Measurements from ENCODE around the gene SMYD5.

The SMYD5 gene

GRCh38 chr2:73225513-73226360 is 11.7 kb downstream of the SMYD5 start:
- Histone ChIP-seq H3K27me3 (ENCODE audit: low read length) (no peaks in the 10 kb centered on the region), H3K79me2 (ENCODE audit: insufficient read depth, low read length) (no peaks in the 10 kb centered on the region), H3F3A (ENCODE audit: insufficient read depth) (no peaks in the 10 kb centered on the region), H3K9me2 (replicated peaks; ENCODE audit: insufficient read depth, low read length) (no peaks in the 10 kb centered on the region), H3K36me3 (ENCODE audit: low read length) (no peaks in the 10 kb centered on the region), H3K27ac (ENCODE audit: low read depth, low read length) (no peak overlapping the region), H3K4me3 (ENCODE audit: insufficient read depth, low read length, poor library complexity, severe bottlenecking) (no peak overlapping the region), H2AFZ (ENCODE audit: low read depth, low read length, severe bottlenecking) (no peak overlapping the region), H4K20me1 (ENCODE audit: low read depth, low read length) (no peaks in the 10 kb centered on the region), H3K9ac (ENCODE audit: low read length) (no peak overlapping the region), H3K9me3 (ENCODE audit: insufficient read depth, low read length) (no peaks in the 10 kb centered on the region), H3K4me2 (ENCODE audit: low read depth, low read length, poor library complexity, severe bottlenecking) (no peak overlapping the region)
- TF ChIP-seq EZH2phosphoT487 (conservative IDR thresholded peaks at IDR 0.05; ENCODE audit: low read length) (no peak), CTCF (IDR thresholded peaks at IDR 0.05; ENCODE audit: insufficient read depth, low read length, poor library complexity, severe bottlenecking) (no peak)

- H3K27ac ChIP-seq (ENCODE audit: low read depth, low read length) = no peak overlapping the region
- H3K79me2 ChIP-seq (ENCODE audit: insufficient read depth, low read length) = no peaks in the 10 kb centered on the region
- H3F3A ChIP-seq (ENCODE audit: insufficient read depth) = no peaks in the 10 kb centered on the region
- no peak overlapping the region for H3K4me2 ChIP-seq (ENCODE audit: low read depth, low read length, poor library complexity, severe bottlenecking)
- no peak overlapping the region for H3K9ac ChIP-seq (ENCODE audit: low read length)
- no peaks in the 10 kb centered on the region for H3K9me2 ChIP-seq (replicated peaks; ENCODE audit: insufficient read depth, low read length)
- TF ChIP-seq CTCF (IDR thresholded peaks at IDR 0.05; ENCODE audit: insufficient read depth, low read length, poor library complexity, severe bottlenecking) = no peak
- TF ChIP-seq EZH2phosphoT487 (conservative IDR thresholded peaks at IDR 0.05; ENCODE audit: low read length) = no peak
- no peak overlapping the region for H2AFZ ChIP-seq (ENCODE audit: low read depth, low read length, severe bottlenecking)
- H3K4me3 ChIP-seq (ENCODE audit: insufficient read depth, low read length, poor library complexity, severe bottlenecking) = no peak overlapping the region
- no peaks in the 10 kb centered on the region for H3K27me3 ChIP-seq (ENCODE audit: low read length)
- H3K36me3 ChIP-seq (ENCODE audit: low read length) = no peaks in the 10 kb centered on the region
- no peaks in the 10 kb centered on the region for H3K9me3 ChIP-seq (ENCODE audit: insufficient read depth, low read length)
- H4K20me1 ChIP-seq (ENCODE audit: low read depth, low read length) = no peaks in the 10 kb centered on the region
Observed at GRCh38 chr2:73227086-73227485, 13.0 kb downstream of the SMYD5 start.

- H3K27ac ChIP-seq (ENCODE audit: low read depth, low read length) = no peak overlapping the region
- no peak overlapping the region for H3K4me3 ChIP-seq (ENCODE audit: insufficient read depth, low read length, poor library complexity, severe bottlenecking)
- TF ChIP-seq CTCF (IDR thresholded peaks at IDR 0.05; ENCODE audit: insufficient read depth, low read length, poor library complexity, severe bottlenecking) = no peak
- TF ChIP-seq EZH2phosphoT487 (conservative IDR thresholded peaks at IDR 0.05; ENCODE audit: low read length) = no peak
- H3K79me2 ChIP-seq (ENCODE audit: insufficient read depth, low read length) = no peaks in the 10 kb centered on the region; the same call in 1 of the 2 replicates
- H2AFZ ChIP-seq (ENCODE audit: low read depth, low read length, severe bottlenecking) = no peak overlapping the region
- H3K27me3 ChIP-seq (ENCODE audit: low read length) = no peaks in the 10 kb centered on the region
- no peak overlapping the region for H3K4me2 ChIP-seq (ENCODE audit: low read depth, low read length, poor library complexity, severe bottlenecking)
- H3K9me3 ChIP-seq (ENCODE audit: insufficient read depth, low read length) = no peaks in the 10 kb centered on the region
- H4K20me1 ChIP-seq (ENCODE audit: low read depth, low read length) = no peaks in the 10 kb centered on the region
- no peaks in the 10 kb centered on the region for H3K9me2 ChIP-seq (replicated peaks; ENCODE audit: insufficient read depth, low read length)
- peaks cover 2% of the 10 kb centered on the region; the same call in 1 of the 2 replicates for H3F3A ChIP-seq (ENCODE audit: insufficient read depth)
- no peaks in the 10 kb centered on the region for H3K36me3 ChIP-seq (ENCODE audit: low read length)
- no peak overlapping the region for H3K9ac ChIP-seq (ENCODE audit: low read length)
Observed at GRCh38 chr2:73228631-73229030, 14.6 kb downstream of the SMYD5 start.
